HFF-Myc (cell line): ENCODE data around the gene SWSAP1.

Experiments
- DNase-seq: peaks from one replicate; pipeline ENCODE4 v3.0.0-alpha.2; 2011; ENCODE audit warnings: low read depth; ENCODE audit errors: extremely low read depth
- H3K4me3 ChIP-seq: replicated peaks from 2 replicates; pipeline ENCODE4 v1.5.1; 2011; ENCODE audit warnings: low read depth, mild to moderate bottlenecking, control low read depth, low read length
- TF ChIP-seq, protein P1 (sequence below): IDR thresholded peaks from 2 replicates; pipeline ENCODE4 v1.5.1; 2012; ENCODE audit warnings: mild to moderate bottlenecking, low read depth, low read length, control low read depth; ENCODE audit errors: missing control alignments

SWSAP1 gene

DNA sequence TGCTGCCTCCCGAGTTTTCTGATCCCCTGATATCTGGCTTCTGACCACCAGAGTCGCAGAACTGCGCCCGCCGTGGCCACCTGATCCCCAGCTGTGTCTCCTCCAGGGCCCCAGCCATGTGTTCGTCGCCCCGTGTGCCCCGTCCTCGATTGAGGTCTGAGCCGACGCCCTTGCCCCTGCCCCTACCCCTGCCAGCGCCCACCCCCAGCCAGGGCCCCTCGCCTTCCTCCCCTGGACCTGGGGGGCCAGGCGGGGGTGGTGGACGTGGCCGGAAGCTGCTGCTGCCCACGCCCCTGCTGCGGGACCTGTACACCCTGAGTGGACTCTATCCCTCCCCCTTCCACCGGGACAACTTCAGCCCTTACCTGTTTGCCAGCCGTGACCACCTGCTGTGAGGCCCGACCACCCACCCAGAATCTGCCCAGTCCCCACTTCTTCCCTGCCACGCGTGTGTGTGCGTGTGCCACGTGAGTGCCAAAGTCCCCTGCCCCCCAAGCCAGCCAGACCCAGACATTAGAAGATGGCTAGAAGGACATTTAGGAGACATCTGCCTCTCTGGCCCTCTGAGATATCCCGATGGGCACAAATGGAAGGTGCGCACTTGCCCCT lies 10.1 kb upstream of the SWSAP1 start:
- no peak for DNase-seq
- no peak overlapping the region for H3K4me3 ChIP-seq
- TF ChIP-seq, protein P1, sequence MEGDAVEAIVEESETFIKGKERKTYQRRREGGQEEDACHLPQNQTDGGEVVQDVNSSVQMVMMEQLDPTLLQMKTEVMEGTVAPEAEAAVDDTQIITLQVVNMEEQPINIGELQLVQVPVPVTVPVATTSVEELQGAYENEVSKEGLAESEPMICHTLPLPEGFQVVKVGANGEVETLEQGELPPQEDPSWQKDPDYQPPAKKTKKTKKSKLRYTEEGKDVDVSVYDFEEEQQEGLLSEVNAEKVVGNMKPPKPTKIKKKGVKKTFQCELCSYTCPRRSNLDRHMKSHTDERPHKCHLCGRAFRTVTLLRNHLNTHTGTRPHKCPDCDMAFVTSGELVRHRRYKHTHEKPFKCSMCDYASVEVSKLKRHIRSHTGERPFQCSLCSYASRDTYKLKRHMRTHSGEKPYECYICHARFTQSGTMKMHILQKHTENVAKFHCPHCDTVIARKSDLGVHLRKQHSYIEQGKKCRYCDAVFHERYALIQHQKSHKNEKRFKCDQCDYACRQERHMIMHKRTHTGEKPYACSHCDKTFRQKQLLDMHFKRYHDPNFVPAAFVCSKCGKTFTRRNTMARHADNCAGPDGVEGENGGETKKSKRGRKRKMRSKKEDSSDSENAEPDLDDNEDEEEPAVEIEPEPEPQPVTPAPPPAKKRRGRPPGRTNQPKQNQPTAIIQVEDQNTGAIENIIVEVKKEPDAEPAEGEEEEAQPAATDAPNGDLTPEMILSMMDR, result no peak

- H3K4me3 ChIP-seq, result no peak overlapping the region
- TF ChIP-seq, protein P1, result no peak
- DNase-seq, result no peak
Observed at GRCh38 chr19:11364935-11365334, 9.5 kb upstream of the SWSAP1 start.

- TF ChIP-seq, protein P1, result no peak
- H3K4me3 ChIP-seq, result no peak overlapping the region
- no peak for DNase-seq
Observed at GRCh38 chr19:11365557-11366117, 8.8 kb upstream of the SWSAP1 start.

- no peak for DNase-seq
- TF ChIP-seq, protein P1, result no peak
- H3K4me3 ChIP-seq, result no peak overlapping the region
Observed at GRCh38 chr19:11367528-11367927, 6.9 kb upstream of the SWSAP1 start.

GRCh38 chr19:11370744-11371143 lies 3.7 kb upstream of the SWSAP1 start:
- no peak overlapping the region for H3K4me3 ChIP-seq
- DNase-seq, result no peak
- TF ChIP-seq, protein P1, result no peak

- no peak for DNase-seq
- H3K4me3 ChIP-seq, result no peak overlapping the region
- TF ChIP-seq, protein P1, result no peak
Observed at GRCh38 chr19:11373166-11373884, 1.1 kb upstream of the SWSAP1 start.
